NCI-H146 treated with DMSO at 0.1 percent for 48 hours (cell line): ENCODE results near the gene CALCA.

Experiments used
- DNase-seq: peaks from one replicate; lab custom pipeline; 2025; ENCODE audit not compliant: unreplicated experiment; lab: John Stamatoyannopoulos, UW

Gene CALCA

DNA sequence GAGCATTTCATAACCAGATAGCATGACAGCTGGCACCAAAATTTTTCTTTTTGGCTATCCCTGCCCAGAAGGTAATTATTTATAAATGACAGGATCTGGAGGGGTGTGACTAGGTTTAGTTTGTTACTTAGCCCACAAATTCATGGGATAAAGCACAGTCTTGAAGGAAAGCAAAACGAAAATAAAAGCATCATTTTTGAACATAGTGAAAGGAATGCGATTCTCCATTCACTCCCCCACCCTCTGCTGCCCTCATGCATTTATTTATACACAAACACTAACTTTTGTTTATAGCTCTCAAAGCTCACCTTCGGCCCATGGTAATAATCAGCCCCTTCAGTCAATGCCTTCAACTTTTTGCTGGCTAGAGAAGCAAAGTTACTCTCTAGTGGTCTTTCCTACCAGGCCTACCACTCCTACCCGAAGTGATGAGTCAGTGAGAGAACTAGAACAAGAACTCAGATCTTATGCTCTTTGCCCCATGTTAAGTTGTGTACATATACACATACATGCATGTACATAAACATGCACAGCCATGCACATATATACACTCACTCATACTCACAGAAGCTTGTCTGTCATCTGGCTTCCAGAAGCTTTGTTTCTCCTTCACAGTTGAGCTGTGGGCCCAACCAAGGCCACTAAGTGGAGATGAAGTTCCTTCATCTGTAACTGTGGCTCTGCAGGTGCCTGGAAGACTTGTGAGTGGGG is 22.6 kb downstream of the CALCA start:
- no peak for DNase-seq

GRCh38 chr11:14942745-14943144 is 29.4 kb downstream of the CALCA start:
- DNase-seq: no peak

GRCh38 chr11:14938936-14939335 is 33.2 kb downstream of the CALCA start:
- no peak for DNase-seq

- DNase-seq: no peak
Measured at GRCh38 chr11:14934641-14935351, 37.4 kb downstream of the CALCA start.

DNA sequence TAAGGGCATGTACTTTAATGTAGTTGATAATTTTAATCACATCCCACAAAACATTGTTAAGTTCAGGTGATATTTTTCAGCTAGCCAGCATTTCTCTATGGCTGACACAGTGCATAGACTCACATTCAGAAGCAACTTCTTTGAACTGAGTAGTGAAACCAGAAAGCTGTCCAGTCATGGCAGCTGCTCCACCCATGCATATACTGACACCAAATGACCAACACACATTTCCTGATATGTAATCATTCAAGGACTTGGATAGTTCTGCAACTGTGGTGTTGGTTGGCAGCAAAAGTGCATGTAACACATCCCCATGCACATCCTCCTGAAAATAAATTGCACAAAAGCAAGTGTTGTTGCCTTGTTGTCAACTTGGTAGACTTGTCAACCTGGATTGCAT is 39.7 kb downstream of the CALCA start:
- no peak for DNase-seq

DNA sequence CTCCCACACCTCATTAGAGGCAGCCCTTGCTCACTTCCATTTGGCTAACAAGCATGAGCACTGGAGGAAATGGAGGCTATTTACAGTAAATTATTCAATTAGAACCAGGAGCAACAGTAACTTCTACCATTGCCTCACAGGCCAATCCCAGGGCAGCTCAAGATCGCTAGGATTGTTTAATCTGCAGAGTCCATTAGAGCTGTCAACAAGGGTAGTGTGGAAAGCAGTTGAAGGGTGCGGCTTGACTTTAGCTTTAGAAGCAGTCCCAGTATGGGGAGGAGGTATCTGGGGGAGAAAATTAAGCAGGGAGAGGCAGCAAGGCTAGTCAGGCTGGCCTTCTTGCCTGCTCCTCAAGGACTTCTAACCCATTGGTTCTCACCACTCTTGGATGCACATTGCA is 41.8 kb downstream of the CALCA start:
- no peak for DNase-seq

DNA sequence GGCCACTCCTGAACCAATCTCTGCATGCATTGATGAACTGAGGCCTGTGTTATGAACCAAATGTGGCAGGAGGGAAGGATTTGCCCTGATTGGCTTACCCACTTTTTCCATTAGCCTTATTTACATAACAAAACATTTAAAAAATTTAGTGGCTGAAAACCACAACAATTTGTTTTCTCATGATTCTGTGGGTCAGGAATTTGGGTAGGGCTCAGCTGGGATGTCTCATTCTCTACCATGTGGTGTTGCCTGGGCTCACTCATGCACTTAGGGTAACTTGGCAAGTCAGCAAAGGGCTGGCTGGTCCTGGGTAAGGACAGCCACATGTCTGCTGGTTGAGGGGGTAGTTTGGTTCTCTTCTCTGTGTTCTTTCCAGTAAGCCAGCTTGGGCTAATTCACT is 45.0 kb downstream of the CALCA start:
- no peak for DNase-seq

- no peak for DNase-seq
Measured at GRCh38 chr11:14924318-14924717, 47.8 kb downstream of the CALCA start.
